Measurements from ENCODE around the gene BSN.

Gene BSN

DNA sequence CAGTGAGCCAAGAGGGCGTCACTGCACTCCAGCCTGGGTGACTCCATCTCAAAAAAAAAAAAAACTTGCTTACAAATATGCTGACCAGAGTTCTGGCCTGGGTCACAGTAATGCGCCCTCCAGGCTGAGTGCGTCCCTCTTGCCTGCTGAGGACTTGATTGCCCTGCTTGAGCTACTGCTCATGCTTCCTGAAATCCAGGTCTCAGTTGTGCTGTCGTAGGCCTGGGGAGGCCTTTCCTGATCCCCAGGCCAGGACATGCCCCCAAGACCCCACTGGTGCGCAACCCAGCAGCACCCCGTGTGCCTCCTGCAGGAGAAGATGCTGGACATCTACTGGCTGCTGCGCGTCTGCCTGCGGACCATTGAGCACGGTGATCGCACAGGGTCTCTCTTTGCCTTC, 157.9 kb downstream of the BSN start:
- Histone ChIP-seq H3K27me3 (replicated peaks in 2 of 5; ENCODE audit: control insufficient read depth in 4 of 5, insufficient read depth in 5 of 5, low read length in 4 of 5) (no peaks in the 10 kb centered on the region), H3K4me1 (ENCODE audit: control extremely low read depth in 1 of 4, control insufficient read depth in 4 of 4, insufficient read depth in 4 of 4, low read length in 3 of 4) (peaks cover 8 to 38% (median 36%) of the 10 kb centered on the region in 4 experiments), H3K27ac (ENCODE audit: insufficient read depth in 1 of 2, low read depth in 1 of 2, low read length in 2 of 2, poor library complexity in 1 of 2, severe bottlenecking in 2 of 2) (peak overlapping the region in 1 of 2 experiments; percentile 43), H3K36me3 (ENCODE audit: control insufficient read depth in 4 of 4, insufficient read depth in 4 of 4, low read length in 3 of 4) (peaks cover 8 to 31% (median 26%) of the 10 kb centered on the region in 4 experiments), H3K9me3 (ENCODE audit: control extremely low read depth in 1 of 5, control insufficient read depth in 4 of 5, insufficient read depth in 2 of 5, low read depth in 1 of 5, low read length in 4 of 5) (no peaks in the 10 kb centered on the region), H3K4me3 (ENCODE audit: control insufficient read depth in 1 of 7, extremely low read depth in 1 of 7, insufficient read depth in 4 of 7, low read depth in 2 of 7, low read length in 6 of 7) (peak overlapping the region in 3 of 7 experiments; percentile 6 to 28 (median 13))
- ChIA-PET POLR2A (interaction anchor here (0.6 to 1.6 kb wide), 3 partner anchors 9 to 91 kb away, joined by 3 to 4 read pairs (median 3); partner anchors contain the start of genes INKA1 and MST1), CTCF (interaction anchor here (1.8 to 2.1 kb wide), 4 partner anchors 9 to 127 kb away, joined by 5 to 9 read pairs (median 5); partner anchors contain the start of gene INKA1)
- DNase-seq = no peak
- 99% methylated on average over 11 of the region's 11 CpGs for WGBS (ENCODE audit: insufficient coverage)

DNA sequence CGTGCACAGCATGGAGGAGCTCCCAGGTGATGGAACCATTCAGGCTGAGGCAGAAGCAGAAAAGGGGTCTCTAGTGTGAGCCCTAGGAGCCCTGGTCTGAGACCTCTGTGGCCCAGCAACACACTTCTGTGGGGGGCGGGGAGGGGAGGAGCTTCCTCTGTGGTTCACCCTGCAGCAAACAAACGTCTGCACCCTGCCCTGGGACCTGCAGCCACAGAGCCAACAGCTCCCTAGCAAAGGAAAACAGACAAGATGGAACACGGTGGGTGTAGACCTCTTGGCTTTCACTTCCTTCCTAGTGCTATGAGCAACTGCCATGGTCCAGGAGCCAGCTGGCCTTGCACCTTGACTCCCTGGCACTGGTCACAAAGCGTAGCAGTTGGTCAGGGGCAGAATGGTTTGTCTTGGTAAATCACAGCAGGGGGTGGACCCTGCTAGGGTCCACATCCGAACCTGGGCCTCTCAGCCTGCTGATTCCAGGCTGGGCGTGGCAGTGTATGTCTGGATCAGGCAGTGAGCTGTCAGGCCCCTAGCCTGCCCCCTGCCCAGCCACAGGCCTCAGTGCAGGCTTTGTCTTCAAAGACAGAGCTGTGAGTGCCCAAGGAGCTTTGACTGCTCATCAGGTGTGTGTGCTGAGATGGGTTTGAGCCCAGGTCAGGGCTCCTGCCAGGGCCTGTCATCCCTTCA, 158.5 kb downstream of the BSN start:
- Histone ChIP-seq H3K27ac (ENCODE audit: insufficient read depth in 1 of 2, low read depth in 1 of 2, low read length in 2 of 2, poor library complexity in 1 of 2, severe bottlenecking in 2 of 2) (peak overlapping the region in 1 of 2 experiments; percentile 43), H3K9me3 (ENCODE audit: control extremely low read depth in 1 of 5, control insufficient read depth in 4 of 5, insufficient read depth in 2 of 5, low read depth in 1 of 5, low read length in 4 of 5) (no peaks in the 10 kb centered on the region), H3K27me3 (replicated peaks in 2 of 5; ENCODE audit: control insufficient read depth in 4 of 5, insufficient read depth in 5 of 5, low read length in 4 of 5) (no peaks in the 10 kb centered on the region), H3K36me3 (ENCODE audit: control insufficient read depth in 4 of 4, insufficient read depth in 4 of 4, low read length in 3 of 4) (peaks cover 5 to 29% (median 27%) of the 10 kb centered on the region in 4 experiments), H3K4me3 (ENCODE audit: control insufficient read depth in 1 of 7, extremely low read depth in 1 of 7, insufficient read depth in 4 of 7, low read depth in 2 of 7, low read length in 6 of 7) (peak overlapping the region in 3 of 7 experiments; percentile 13 to 19 (median 18)), H3K4me1 (ENCODE audit: control extremely low read depth in 1 of 4, control insufficient read depth in 4 of 4, insufficient read depth in 4 of 4, low read length in 3 of 4) (peaks cover 8 to 36% (median 35%) of the 10 kb centered on the region in 4 experiments)
- DNase-seq = peak in 1 of 3 donors; percentile 10
- ChIA-PET POLR2A (interaction anchor here (0.6 to 1.6 kb wide), 3 partner anchors 8 to 90 kb away, joined by 3 to 4 read pairs (median 3); partner anchors contain the start of genes INKA1 and MST1), CTCF (interaction anchor here (1.0 to 2.1 kb wide), 5 partner anchors 8 to 127 kb away, joined by 3 to 9 read pairs (median 5); partner anchors contain the start of gene INKA1)
- 52% methylated on average over 5 of the region's 7 CpGs for whole genome bisulfite sequencing (ENCODE audit: insufficient coverage)

DNA sequence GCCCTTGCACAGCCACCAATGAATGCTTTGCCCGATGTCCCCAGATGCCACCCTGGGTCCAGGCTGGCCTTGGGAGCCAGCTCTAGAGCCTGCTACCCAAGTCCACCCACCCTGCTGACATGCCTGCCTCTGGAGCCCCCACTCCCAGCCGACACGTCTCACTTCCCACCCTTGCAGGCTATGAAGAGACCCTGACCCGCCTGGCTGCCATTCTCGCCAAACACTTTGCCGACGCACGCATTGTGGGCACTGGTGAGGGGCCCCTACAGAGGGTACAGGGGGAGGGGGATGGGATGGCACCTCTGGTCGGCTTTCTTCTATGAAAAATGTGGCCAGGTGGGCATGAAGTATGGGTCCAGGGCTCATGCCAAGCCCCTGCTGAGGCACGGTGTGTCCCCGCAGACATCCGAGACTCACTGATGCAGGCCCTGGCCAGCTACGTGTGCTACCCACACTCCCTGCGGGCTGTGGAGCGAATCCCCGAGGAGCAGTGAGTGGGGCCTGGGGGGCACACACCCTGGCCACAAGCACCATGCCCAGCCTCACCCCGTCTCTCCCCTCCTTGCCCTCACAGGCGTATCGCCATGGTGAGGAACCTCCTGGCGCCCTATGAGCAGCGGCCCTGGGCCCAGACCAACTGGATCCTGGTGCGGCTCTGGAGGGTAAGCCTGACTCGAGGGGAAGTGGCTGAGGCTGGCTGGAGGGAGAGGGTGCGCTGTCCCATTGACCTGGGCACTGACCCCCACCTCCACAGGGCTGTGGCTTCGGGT, 159.2 kb downstream of the BSN start:
- Histone ChIP-seq H3K27me3 (replicated peaks in 2 of 5; ENCODE audit: control insufficient read depth in 4 of 5, insufficient read depth in 5 of 5, low read length in 4 of 5) (no peaks in the 10 kb centered on the region), H3K4me1 (ENCODE audit: control extremely low read depth in 1 of 4, control insufficient read depth in 4 of 4, insufficient read depth in 4 of 4, low read length in 3 of 4) (peaks cover 8 to 43% (median 38%) of the 10 kb centered on the region in 4 experiments), H3K27ac (ENCODE audit: insufficient read depth in 1 of 2, low read depth in 1 of 2, low read length in 2 of 2, poor library complexity in 1 of 2, severe bottlenecking in 2 of 2) (peak overlapping the region in 1 of 2 experiments; percentile 26), H3K4me3 (ENCODE audit: control insufficient read depth in 1 of 7, extremely low read depth in 1 of 7, insufficient read depth in 4 of 7, low read depth in 2 of 7, low read length in 6 of 7) (peak overlapping the region in 1 of 7 experiments; percentile 4), H3K9me3 (ENCODE audit: control extremely low read depth in 1 of 5, control insufficient read depth in 4 of 5, insufficient read depth in 2 of 5, low read depth in 1 of 5, low read length in 4 of 5) (no peaks in the 10 kb centered on the region), H3K36me3 (ENCODE audit: control insufficient read depth in 4 of 4, insufficient read depth in 4 of 4, low read length in 3 of 4) (peaks cover 5 to 29% (median 26%) of the 10 kb centered on the region in 4 experiments)
- CTCF ChIA-PET = interaction anchor here (1.0 to 2.1 kb wide), 5 partner anchors 7 to 126 kb away, joined by 3 to 9 read pairs (median 5); partner anchors contain the start of gene INKA1
- POLR2A ChIA-PET = no interaction called here
- 97% methylated on average over 22 of the region's 25 CpGs for WGBS (ENCODE audit: insufficient coverage)
- no peak for DNase-seq

DNA sequence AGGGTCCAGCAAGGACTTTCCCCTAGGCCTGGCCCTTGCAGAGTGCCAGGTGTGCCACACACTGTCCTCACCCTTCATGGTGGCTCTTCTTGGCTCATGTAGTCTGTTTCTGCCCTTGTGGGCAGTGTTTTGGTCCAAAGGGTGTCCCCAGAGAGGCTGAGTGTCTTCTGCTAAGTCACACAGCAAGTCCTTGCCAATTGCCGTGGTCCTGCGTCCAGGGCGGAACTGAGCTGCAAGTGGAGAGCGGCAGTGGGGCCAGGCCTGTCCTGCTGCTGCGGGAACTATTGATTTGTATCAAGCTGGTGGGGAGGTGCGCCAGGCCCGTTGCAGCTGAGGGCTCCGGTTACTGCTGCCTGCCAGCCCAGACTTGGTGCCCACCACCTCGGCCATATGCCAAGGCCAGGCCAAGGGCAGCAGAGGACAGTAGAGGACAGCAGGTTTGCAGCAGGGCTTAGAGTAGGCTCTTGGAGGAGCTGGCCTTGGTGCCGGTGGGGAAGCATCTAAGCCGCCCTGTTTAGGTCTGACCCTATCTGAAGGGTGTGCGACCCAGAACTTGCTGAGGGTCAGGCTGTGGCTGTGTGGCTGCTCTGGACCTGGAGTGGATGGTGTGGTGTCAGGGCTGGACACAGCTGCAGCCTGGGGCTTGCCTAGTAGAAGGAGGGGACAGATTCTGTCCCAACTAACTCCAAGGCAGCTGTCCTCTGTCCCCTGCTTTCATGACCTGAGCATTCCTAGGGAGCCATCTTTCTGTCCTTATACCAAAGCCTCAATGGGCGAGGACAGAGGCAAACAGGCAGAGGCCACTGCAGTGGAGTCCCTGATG, 160.7 kb downstream of the BSN start:
- Histone ChIP-seq H3K27me3 (replicated peaks in 2 of 5; ENCODE audit: control insufficient read depth in 4 of 5, insufficient read depth in 5 of 5, low read length in 4 of 5) (no peaks in the 10 kb centered on the region), H3K9me3 (ENCODE audit: control extremely low read depth in 1 of 5, control insufficient read depth in 4 of 5, insufficient read depth in 2 of 5, low read depth in 1 of 5, low read length in 4 of 5) (no peaks in the 10 kb centered on the region), H3K27ac (ENCODE audit: insufficient read depth in 1 of 2, low read depth in 1 of 2, low read length in 2 of 2, poor library complexity in 1 of 2, severe bottlenecking in 2 of 2) (no peak overlapping the region), H3K36me3 (ENCODE audit: control insufficient read depth in 4 of 4, insufficient read depth in 4 of 4, low read length in 3 of 4) (peaks cover 5 to 29% (median 27%) of the 10 kb centered on the region in 4 experiments), H3K4me3 (ENCODE audit: control insufficient read depth in 1 of 7, extremely low read depth in 1 of 7, insufficient read depth in 4 of 7, low read depth in 2 of 7, low read length in 6 of 7) (no peak overlapping the region), H3K4me1 (ENCODE audit: control extremely low read depth in 1 of 4, control insufficient read depth in 4 of 4, insufficient read depth in 4 of 4, low read length in 3 of 4) (peaks cover 8 to 56% (median 47%) of the 10 kb centered on the region in 4 experiments)
- 94% methylated on average over 12 of the region's 13 CpGs for WGBS (ENCODE audit: insufficient coverage)
- DNase-seq = no peak
- ChIA-PET CTCF (interaction anchor here (1.0 to 1.4 kb wide), 3 partner anchors 11 to 14 kb away, joined by 3 to 4 read pairs (median 4); no protein-coding TSS in a partner anchor), POLR2A (no interaction called here)

DNA sequence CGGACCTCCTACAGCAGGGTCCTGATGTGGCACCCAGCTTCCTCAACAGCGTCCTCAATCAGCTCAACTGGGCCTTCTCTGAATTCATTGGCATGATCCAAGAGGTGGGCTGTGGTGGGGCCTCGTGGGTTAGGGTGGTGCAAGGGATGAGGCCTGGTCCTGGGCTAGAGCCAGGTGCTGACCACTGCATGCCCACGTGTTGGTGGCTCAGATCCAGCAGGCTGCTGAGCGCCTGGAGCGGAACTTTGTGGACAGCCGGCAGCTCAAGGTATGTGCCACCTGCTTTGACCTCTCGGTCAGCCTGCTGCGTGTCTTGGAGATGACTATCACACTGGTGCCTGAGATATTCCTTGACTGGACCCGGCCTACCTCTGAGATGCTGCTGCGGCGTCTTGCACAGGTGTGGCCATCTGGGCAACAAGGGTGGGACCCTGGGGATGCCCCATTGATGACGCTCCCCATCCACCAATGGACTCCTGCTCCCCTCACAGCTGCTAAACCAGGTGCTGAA, 161.4 kb downstream of the BSN start:
- ChIA-PET POLR2A (no interaction called here), CTCF (interaction anchor here (1.0 to 1.8 kb wide), 4 partner anchors 12 to 185 kb away, joined by 3 to 4 read pairs (median 4); no protein-coding TSS in a partner anchor)
- H3K27me3 ChIP-seq (replicated peaks in 2 of 5; ENCODE audit: control insufficient read depth in 4 of 5, insufficient read depth in 5 of 5, low read length in 4 of 5) = no peaks in the 10 kb centered on the region
- H3K9me3 ChIP-seq (ENCODE audit: control extremely low read depth in 1 of 5, control insufficient read depth in 4 of 5, insufficient read depth in 2 of 5, low read depth in 1 of 5, low read length in 4 of 5) = no peaks in the 10 kb centered on the region
- H3K36me3 ChIP-seq (ENCODE audit: control insufficient read depth in 4 of 4, insufficient read depth in 4 of 4, low read length in 3 of 4) = peaks cover 5 to 32% (median 28%) of the 10 kb centered on the region in 4 experiments
- peaks cover 4 to 55% (median 46%) of the 10 kb centered on the region in 4 experiments for H3K4me1 ChIP-seq (ENCODE audit: control extremely low read depth in 1 of 4, control insufficient read depth in 4 of 4, insufficient read depth in 4 of 4, low read length in 3 of 4)
- 96% methylated on average over 13 of the region's 13 CpGs for WGBS (ENCODE audit: insufficient coverage)
- no peak overlapping the region for H3K4me3 ChIP-seq (ENCODE audit: control insufficient read depth in 1 of 7, extremely low read depth in 1 of 7, insufficient read depth in 4 of 7, low read depth in 2 of 7, low read length in 6 of 7)
- no peak for DNase-seq
- H3K27ac ChIP-seq (ENCODE audit: insufficient read depth in 1 of 2, low read depth in 1 of 2, low read length in 2 of 2, poor library complexity in 1 of 2, severe bottlenecking in 2 of 2) = no peak overlapping the region

DNA sequence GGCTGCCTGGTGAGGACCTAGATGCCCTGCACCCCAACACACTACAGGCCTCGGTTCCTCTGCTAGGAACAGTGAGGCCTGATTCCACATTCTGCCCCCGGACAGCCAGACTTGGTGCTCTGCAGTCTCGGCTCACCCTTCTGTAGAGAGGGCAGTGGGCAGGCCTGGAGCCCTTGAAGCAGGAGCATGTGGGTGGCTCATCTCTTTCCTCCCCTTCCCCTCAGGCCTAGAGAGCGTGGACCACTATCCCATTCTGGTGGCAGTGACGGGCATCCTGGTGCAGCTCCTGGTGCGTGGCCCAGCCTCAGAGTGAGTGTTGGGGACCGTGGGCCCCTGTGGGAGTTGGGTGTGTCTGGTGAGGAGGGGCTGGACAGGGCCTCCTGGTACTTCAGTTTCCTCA, 161.9 kb downstream of the BSN start:
- Histone ChIP-seq H3K4me1 (ENCODE audit: control extremely low read depth in 1 of 4, control insufficient read depth in 4 of 4, insufficient read depth in 4 of 4, low read length in 3 of 4) (peaks cover under 1 to 52% (median 41%) of the 10 kb centered on the region in 4 experiments), H3K9me3 (ENCODE audit: control extremely low read depth in 1 of 5, control insufficient read depth in 4 of 5, insufficient read depth in 2 of 5, low read depth in 1 of 5, low read length in 4 of 5) (no peaks in the 10 kb centered on the region), H3K36me3 (ENCODE audit: control insufficient read depth in 4 of 4, insufficient read depth in 4 of 4, low read length in 3 of 4) (peaks cover 5 to 37% (median 31%) of the 10 kb centered on the region in 4 experiments), H3K4me3 (ENCODE audit: control insufficient read depth in 1 of 7, extremely low read depth in 1 of 7, insufficient read depth in 4 of 7, low read depth in 2 of 7, low read length in 6 of 7) (no peak overlapping the region), H3K27me3 (replicated peaks in 2 of 5; ENCODE audit: control insufficient read depth in 4 of 5, insufficient read depth in 5 of 5, low read length in 4 of 5) (no peaks in the 10 kb centered on the region), H3K27ac (ENCODE audit: insufficient read depth in 1 of 2, low read depth in 1 of 2, low read length in 2 of 2, poor library complexity in 1 of 2, severe bottlenecking in 2 of 2) (no peak overlapping the region)
- no peak for DNase-seq
- ChIA-PET POLR2A (no interaction called here), CTCF (interaction anchor here (1.0 to 1.8 kb wide), 4 partner anchors 12 to 184 kb away, joined by 3 to 4 read pairs (median 4); no protein-coding TSS in a partner anchor)
- WGBS (ENCODE audit: insufficient coverage) = 100% methylated on average over 3 of the region's 7 CpGs

Data from common myeloid progenitor, CD34-positive (primary cell).